ENCODE data around the gene RESF1.

DNA sequence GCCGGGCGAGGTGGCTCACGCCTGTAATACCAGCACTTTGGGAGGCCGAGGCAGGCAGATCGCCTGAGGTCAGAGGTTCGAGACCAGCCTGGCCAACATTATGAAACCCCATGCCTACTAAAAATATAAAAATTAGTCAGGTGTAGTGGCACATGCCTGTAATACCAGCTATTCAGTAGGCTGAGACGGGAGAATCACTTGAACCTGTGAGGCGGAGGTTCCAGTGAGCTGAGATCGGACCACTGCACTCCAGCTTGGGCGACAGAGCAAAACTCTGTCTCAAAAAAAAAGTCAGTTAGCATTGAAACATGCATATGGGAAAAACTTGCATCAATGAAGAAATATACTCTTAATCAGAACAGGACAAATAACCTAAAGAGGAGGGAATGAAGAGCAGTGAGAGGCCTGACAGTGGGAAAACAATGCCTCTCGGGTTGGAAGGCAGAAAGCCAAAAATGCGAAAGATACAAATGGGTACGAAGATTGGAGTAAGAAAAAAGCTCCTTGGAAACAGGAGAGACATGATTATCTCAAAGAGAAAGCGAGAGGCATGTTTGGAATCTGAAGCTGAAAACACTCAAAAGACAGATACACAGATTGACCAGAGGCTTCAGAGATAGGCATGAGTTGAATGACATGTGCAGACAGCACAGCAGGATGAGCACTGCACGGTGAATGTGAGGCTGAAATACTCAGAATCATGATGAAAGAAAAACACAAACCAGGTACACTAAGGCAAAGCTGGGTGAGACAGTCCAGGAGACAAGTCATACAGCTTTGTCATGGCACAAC, 30.6 kb downstream of the RESF1 start:
- TF ChIP-seq POLR2AphosphoS5 (IDR thresholded peaks at IDR 0.05; ENCODE audit: low read depth, low read length) (no peak), TAF1 (IDR thresholded peaks at IDR 0.05; ENCODE audit: low read depth, low read length) (no peak), SPI1 (IDR thresholded peaks at IDR 0.05; ENCODE audit: low read depth, low read length) (no peak), POLR2A (IDR thresholded peaks at IDR 0.05; ENCODE audit: low read depth, low read length) (no peak), PAX5 (IDR thresholded peaks at IDR 0.05; ENCODE audit: insufficient read depth, low read length, severe bottlenecking) (no peak), POU2F2 (IDR thresholded peaks at IDR 0.05; ENCODE audit: low read depth, low read length) (no peak)
